IPS DF 4.7 (cell line): ENCODE measurements around the gene PHACTR3.
"Not testable (repeated sequence)": the region's sequence is repeated elsewhere in the genome, so short reads cannot be mapped to it uniquely, and the experiment has no call there.

Experiments
- DNase-seq: peaks from one replicate; pipeline ENCODE4 v3.0.0-alpha.2; 2013; ENCODE audit warnings: low spot score; ENCODE audit errors: extremely low read depth

Gene PHACTR3

GRCh38 chr20:59618585-59618984 lies 14.2 kb downstream of the PHACTR3 start:
- not testable (repeated sequence) for DNase-seq

- no peak for DNase-seq
These were observed 16.6 kb downstream of the PHACTR3 start for GRCh38 chr20:59620860-59621505.

- no peak for DNase-seq
These were observed 18.2 kb downstream of the PHACTR3 start for GRCh38 chr20:59622496-59622895.

- no peak for DNase-seq
These were observed 18.8 kb downstream of the PHACTR3 start for GRCh38 chr20:59623133-59623532.

- DNase-seq, result no peak
These were observed 19.2 kb downstream of the PHACTR3 start for GRCh38 chr20:59623583-59623982.

- no peak for DNase-seq
These were observed 20.1 kb downstream of the PHACTR3 start for GRCh38 chr20:59624401-59624800.

GRCh38 chr20:59625214-59625922 lies 21.0 kb downstream of the PHACTR3 start:
- DNase-seq, result no peak

- no peak for DNase-seq
These were observed 23.0 kb downstream of the PHACTR3 start for GRCh38 chr20:59627298-59627697.

GRCh38 chr20:59628171-59628570 lies 23.8 kb downstream of the PHACTR3 start:
- DNase-seq, result no peak

- DNase-seq, result no peak
These were observed 25.1 kb downstream of the PHACTR3 start for GRCh38 chr20:59629141-59630045.

- DNase-seq, result no peak
These were observed 26.2 kb downstream of the PHACTR3 start for GRCh38 chr20:59630526-59630925.

GRCh38 chr20:59631751-59632540 lies 27.6 kb downstream of the PHACTR3 start:
- DNase-seq, result no peak

- DNase-seq, result no peak
These were observed 28.3 kb downstream of the PHACTR3 start for GRCh38 chr20:59632541-59633113.

- DNase-seq, result no peak
These were observed 29.4 kb downstream of the PHACTR3 start for GRCh38 chr20:59633656-59634251.

GRCh38 chr20:59634435-59635005 lies 30.2 kb downstream of the PHACTR3 start:
- DNase-seq, result no peak

- DNase-seq, result no peak
These were observed 32.5 kb downstream of the PHACTR3 start for GRCh38 chr20:59636766-59637370.

GRCh38 chr20:59640267-59640666 lies 35.9 kb downstream of the PHACTR3 start:
- DNase-seq, result no peak

GRCh38 chr20:59643615-59644061 lies 39.3 kb downstream of the PHACTR3 start:
- DNase-seq, result no peak

GRCh38 chr20:59644371-59644939 lies 40.1 kb downstream of the PHACTR3 start:
- DNase-seq, result no peak
